ENCODE results near the gene DAB1.

DNA sequence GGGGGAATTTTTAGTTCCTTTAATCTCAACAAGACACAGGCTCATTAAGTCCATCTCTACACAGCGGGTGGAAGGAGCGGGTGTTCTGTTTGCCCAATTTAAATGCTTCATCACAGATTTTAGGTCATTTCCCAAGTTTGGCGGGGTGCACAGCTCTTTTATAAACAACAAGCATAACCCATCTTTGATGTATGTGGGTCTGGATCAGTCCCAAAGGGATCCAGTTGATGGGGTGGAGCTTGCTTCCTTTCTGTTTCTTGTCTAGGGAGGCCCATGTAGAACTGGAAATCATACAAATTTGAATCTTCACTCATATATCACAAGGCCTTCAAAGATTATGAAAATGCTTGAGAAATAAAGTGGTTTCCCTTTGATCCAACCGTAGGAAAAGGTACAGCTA is 317.6 kb downstream of the DAB1 start:
- TF ChIP-seq SUZ12 (IDR thresholded peaks at IDR 0.05; ENCODE audit: extremely low read depth, insufficient read depth, insufficient read length) (no peak), ZNF274 (IDR thresholded peaks at IDR 0.05; ENCODE audit: low read depth, low read length) (no peak)
